Osteocyte (in vitro differentiated cells): ENCODE results near the gene THSD4. TPM values are rescaled to one million over a fixed set of nuclear protein-coding genes. Genes with fewer than 3 reads are reported as not detected.

Experiments used
- DNase-seq: peaks from one replicate; pipeline ENCODE4 v3.0.0; 2021; ENCODE audit warnings: mixed read lengths; ENCODE audit not compliant: unreplicated experiment; ENCODE audit errors: extremely low spot score
- H3K27ac Mint-ChIP-seq: one replicate; pipeline ENCODE4 v1.8.0; 2021; ENCODE audit warnings: mild to moderate bottlenecking, mixed read lengths; ENCODE audit not compliant: unreplicated experiment
- H3K27me3 Mint-ChIP-seq: one replicate; pipeline ENCODE4 v1.8.0; 2021; ENCODE audit warnings: mixed read lengths; ENCODE audit not compliant: unreplicated experiment
- H3K36me3 Mint-ChIP-seq: one replicate; pipeline ENCODE4 v1.8.0; 2021; ENCODE audit warnings: mixed read lengths; ENCODE audit not compliant: unreplicated experiment
- H3K4me1 Mint-ChIP-seq: one replicate; pipeline ENCODE4 v1.8.0; 2021; ENCODE audit warnings: mixed read lengths; ENCODE audit not compliant: unreplicated experiment
- H3K4me3 Mint-ChIP-seq: one replicate; pipeline ENCODE4 v1.8.0; 2021; ENCODE audit warnings: mild to moderate bottlenecking, moderate library complexity, mixed read lengths; ENCODE audit not compliant: unreplicated experiment
- H3K9me3 Mint-ChIP-seq: one replicate; pipeline ENCODE4 v1.8.0; 2021; ENCODE audit warnings: mixed read lengths; ENCODE audit not compliant: unreplicated experiment
- CTCF ChIP-seq: fragments of 200-600 bp; sonication (generic); IDR thresholded peaks from 2 replicates; pipeline ENCODE4 v1.5.0; 2021; ENCODE audit warnings: antibody characterized with exemption, mild to moderate bottlenecking, moderate library complexity
- total RNA-seq: library from RNA; stranded (reverse); gene quantifications from 2 replicates; pipeline ENCODE4 v1.2.1, GENCODE V29; 2021

THSD4 gene
- total RNA-seq, 1 donor from 2014 or later: 5.7 TPM

GRCh38 chr15:71105444-71105843 lies 9.8 kb upstream of the THSD4 start:
- no peaks in the 10 kb centered on the region for H3K27me3 Mint-ChIP-seq
- H3K9me3 Mint-ChIP-seq: no peaks in the 10 kb centered on the region
- no peak for TF ChIP-seq CTCF
- H3K27ac Mint-ChIP-seq: no peak overlapping the region
- no peaks in the 10 kb centered on the region for H3K36me3 Mint-ChIP-seq
- peaks cover 14% of the 10 kb centered on the region for H3K4me1 Mint-ChIP-seq
- no peak for DNase-seq
- no peak overlapping the region for H3K4me3 Mint-ChIP-seq

GRCh38 chr15:71106802-71107500 lies 8.3 kb upstream of the THSD4 start:
- Mint-ChIP-seq H3K9me3 (no peaks in the 10 kb centered on the region), H3K36me3 (no peaks in the 10 kb centered on the region), H3K27me3 (no peaks in the 10 kb centered on the region), H3K4me1 (peaks cover 28% of the 10 kb centered on the region), H3K27ac (no peak overlapping the region), H3K4me3 (no peak overlapping the region)
- no peak for TF ChIP-seq CTCF
- no peak for DNase-seq

- H3K36me3 Mint-ChIP-seq: no peaks in the 10 kb centered on the region
- no peaks in the 10 kb centered on the region for H3K9me3 Mint-ChIP-seq
- no peak for DNase-seq
- no peak overlapping the region for H3K27ac Mint-ChIP-seq
- no peak for TF ChIP-seq CTCF
- no peaks in the 10 kb centered on the region for H3K27me3 Mint-ChIP-seq
- H3K4me3 Mint-ChIP-seq: no peak overlapping the region
- H3K4me1 Mint-ChIP-seq: peaks cover 29% of the 10 kb centered on the region
Measured at GRCh38 chr15:71107501-71107815, 7.8 kb upstream of the THSD4 start.

GRCh38 chr15:71109130-71109529 lies 6.1 kb upstream of the THSD4 start:
- no peaks in the 10 kb centered on the region for H3K27me3 Mint-ChIP-seq
- peak; percentile 15 for DNase-seq
- peaks cover 29% of the 10 kb centered on the region for H3K4me1 Mint-ChIP-seq
- peak; percentile 50 for TF ChIP-seq CTCF
- no peaks in the 10 kb centered on the region for H3K9me3 Mint-ChIP-seq
- H3K4me3 Mint-ChIP-seq: no peak overlapping the region
- H3K36me3 Mint-ChIP-seq: no peaks in the 10 kb centered on the region
- H3K27ac Mint-ChIP-seq: no peak overlapping the region

GRCh38 chr15:71109905-71110304 lies 5.4 kb upstream of the THSD4 start:
- Mint-ChIP-seq H3K9me3 (no peaks in the 10 kb centered on the region), H3K27me3 (no peaks in the 10 kb centered on the region), H3K4me1 (peaks cover 31% of the 10 kb centered on the region), H3K36me3 (no peaks in the 10 kb centered on the region), H3K27ac (no peak overlapping the region), H3K4me3 (no peak overlapping the region)
- peak; percentile 25 for DNase-seq
- TF ChIP-seq CTCF: no peak
